ENCODE results near the gene HRK. TPM values are rescaled to one million over a fixed set of nuclear protein-coding genes. Genes with fewer than 3 reads are reported as not detected.

The HRK gene
- total and polyA plus RNA-seq, 3 experiments from 2014 or later = not detected

DNA sequence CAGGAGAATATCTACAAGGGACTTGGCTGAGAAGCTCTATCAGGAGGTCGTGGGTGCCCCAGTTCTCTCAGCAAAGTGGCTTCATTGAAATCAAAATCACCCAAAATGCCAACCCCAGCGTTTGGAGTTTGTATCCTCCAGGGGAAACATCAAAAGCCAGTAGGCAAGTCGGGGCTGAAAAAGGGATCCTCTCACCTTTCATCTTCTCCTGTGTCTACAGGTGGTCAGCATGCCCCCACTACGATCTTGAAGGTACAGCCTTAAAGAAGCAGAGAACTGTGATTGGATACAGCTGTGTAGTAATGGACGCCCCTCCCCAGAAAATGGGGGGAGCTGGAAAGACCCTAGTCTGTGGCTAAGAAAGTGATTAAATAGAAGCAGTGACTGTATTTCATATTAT is 22.2 kb downstream of the HRK start:
- POLR2A ChIA-PET = no interaction called here
- peaks cover 0 to 22% (median 13%) of the 10 kb centered on the region in 3 donors for H3K4me1 Mint-ChIP-seq

GRCh38 chr12:116856729-116857128 is 24.5 kb downstream of the HRK start:
- Histone ChIP-seq H3K4me3 (ENCODE audit: low read length) (no peak overlapping the region), H3K27me3 (ENCODE audit: insufficient read depth, low read length, poor library complexity, severe bottlenecking) (no peaks in the 10 kb centered on the region), H3K27ac (ENCODE audit: low read depth, low read length) (no peak overlapping the region), H3K4me1 (ENCODE audit: insufficient read depth, low read length) (peaks cover 5% of the 10 kb centered on the region), H3K36me3 (ENCODE audit: insufficient read depth, low read length) (no peaks in the 10 kb centered on the region), H3K9me3 (ENCODE audit: low read length) (no peaks in the 10 kb centered on the region)
- Mint-ChIP-seq H3K4me3 (no peak overlapping the region), H3K9me3 (peaks cover 0 to 6% (median 0%) of the 10 kb centered on the region in 5 donors), H3K4me1 (peaks cover 0 to 21% (median 13%) of the 10 kb centered on the region in 3 donors), H3K27me3 (peaks cover 31 to 75% of the 10 kb centered on the region in 2 donors), H3K27ac (no peak overlapping the region), H3K36me3 (no peaks in the 10 kb centered on the region)
- DNase-seq = no peak
- CTCF ChIA-PET = interaction anchor here (0.9 kb wide), 1 partner anchor 64 kb away, joined by 3 read pairs; no protein-coding TSS in a partner anchor
- POLR2A ChIA-PET = no interaction called here

More for the DNA sequence above, 22.2 kb downstream of the HRK start:
- H3K9me3 ChIP-seq (ENCODE audit: low read length) = no peaks in the 10 kb centered on the region
- peaks cover 5% of the 10 kb centered on the region for H3K4me1 ChIP-seq (ENCODE audit: insufficient read depth, low read length)
- peaks cover 0 to 6% (median 0%) of the 10 kb centered on the region in 5 donors for H3K9me3 Mint-ChIP-seq
- CTCF ChIA-PET = no interaction called here
- H3K4me3 Mint-ChIP-seq = no peak overlapping the region
- no peaks in the 10 kb centered on the region for H3K36me3 ChIP-seq (ENCODE audit: insufficient read depth, low read length)
- H3K27me3 ChIP-seq (ENCODE audit: insufficient read depth, low read length, poor library complexity, severe bottlenecking) = no peaks in the 10 kb centered on the region
- H3K27ac ChIP-seq (ENCODE audit: low read depth, low read length) = no peak overlapping the region
- no peaks in the 10 kb centered on the region for H3K36me3 Mint-ChIP-seq
- no peak overlapping the region for H3K27ac Mint-ChIP-seq
- peaks cover 25 to 72% of the 10 kb centered on the region in 2 donors for H3K27me3 Mint-ChIP-seq
- no peak overlapping the region for H3K4me3 ChIP-seq (ENCODE audit: low read length)
- no peak for DNase-seq

DNA sequence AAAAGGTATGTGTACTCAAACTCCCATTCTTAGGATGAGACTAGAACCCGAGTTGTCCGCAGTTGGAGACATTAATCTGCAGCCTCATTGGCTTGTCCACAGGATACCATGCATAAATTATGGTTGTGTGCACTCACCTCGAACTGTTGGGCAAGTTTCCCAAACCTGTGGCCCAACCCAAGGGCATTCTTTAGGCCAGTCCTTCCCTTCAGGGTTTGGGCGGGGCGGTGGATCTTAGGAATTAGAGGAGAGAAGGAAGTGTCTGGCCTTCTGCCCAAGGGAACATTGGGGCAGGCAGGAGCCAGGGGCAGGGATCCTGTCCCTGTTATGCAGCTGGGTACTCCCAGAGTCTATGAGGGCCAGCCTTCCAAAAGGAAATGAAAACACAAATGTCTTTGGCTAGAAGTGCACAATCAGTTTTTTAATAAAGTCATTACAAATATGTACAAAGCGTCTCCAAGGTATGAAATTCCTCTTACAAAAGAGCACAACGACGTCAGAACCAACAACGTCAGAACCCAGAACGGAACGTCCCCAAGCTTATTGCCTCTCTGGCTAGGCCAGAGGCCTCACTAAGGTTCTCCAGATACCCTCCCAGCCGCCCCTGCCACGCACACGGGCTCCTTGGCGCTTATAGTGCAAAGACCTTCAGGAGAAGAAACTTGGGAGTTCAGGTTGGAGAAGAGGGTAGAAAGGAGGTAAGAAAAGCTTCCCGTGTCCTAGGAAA is 25.3 kb downstream of the HRK start:
- CTCF ChIA-PET = no interaction called here
- H3K9me3 Mint-ChIP-seq = peaks cover 0 to 6% (median 0%) of the 10 kb centered on the region in 5 donors

DNA sequence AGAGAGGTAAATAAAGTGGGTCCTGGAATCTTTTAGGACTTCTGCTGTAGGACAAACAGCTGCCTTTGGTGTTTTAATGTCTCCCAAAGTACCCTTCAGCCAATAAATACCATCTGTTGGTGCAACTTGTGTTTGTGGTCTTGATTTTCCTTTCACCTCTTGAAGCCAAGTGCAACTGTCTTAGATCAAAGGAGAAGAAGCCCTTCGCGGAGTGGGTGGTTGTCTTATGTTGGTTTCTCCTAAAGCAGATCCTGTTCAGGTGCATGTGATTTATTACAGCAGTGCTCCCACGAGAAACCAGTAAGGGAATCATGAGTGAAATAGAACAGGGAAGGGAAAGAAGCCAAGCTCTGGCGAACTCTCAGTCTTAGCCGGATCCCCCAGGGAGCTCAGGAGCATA is 27.7 kb downstream of the HRK start:
- Histone ChIP-seq H3K9me3 (ENCODE audit: low read length) (no peaks in the 10 kb centered on the region), H3K4me1 (ENCODE audit: insufficient read depth, low read length) (no peaks in the 10 kb centered on the region), H3K27me3 (ENCODE audit: insufficient read depth, low read length, poor library complexity, severe bottlenecking) (no peaks in the 10 kb centered on the region), H3K27ac (ENCODE audit: low read depth, low read length) (no peak overlapping the region), H3K36me3 (ENCODE audit: insufficient read depth, low read length) (no peaks in the 10 kb centered on the region), H3K4me3 (ENCODE audit: low read length) (no peak overlapping the region)
- CTCF ChIA-PET = no interaction called here
- no peak for DNase-seq
- Mint-ChIP-seq H3K4me3 (no peak overlapping the region), H3K27ac (no peak overlapping the region), H3K36me3 (no peaks in the 10 kb centered on the region), H3K4me1 (no peaks in the 10 kb centered on the region), H3K9me3 (peaks cover 0 to 6% (median 0%) of the 10 kb centered on the region in 5 donors), H3K27me3 (peaks cover 24 to 57% of the 10 kb centered on the region in 2 donors)
- POLR2A ChIA-PET = no interaction called here

More for the DNA sequence above, 25.3 kb downstream of the HRK start:
- POLR2A ChIA-PET = no interaction called here
- H3K4me3 Mint-ChIP-seq = no peak overlapping the region
- Histone ChIP-seq H3K4me3 (ENCODE audit: low read length) (no peak overlapping the region), H3K27ac (ENCODE audit: low read depth, low read length) (no peak overlapping the region), H3K36me3 (ENCODE audit: insufficient read depth, low read length) (no peaks in the 10 kb centered on the region), H3K27me3 (ENCODE audit: insufficient read depth, low read length, poor library complexity, severe bottlenecking) (no peaks in the 10 kb centered on the region), H3K9me3 (ENCODE audit: low read length) (no peaks in the 10 kb centered on the region), H3K4me1 (ENCODE audit: insufficient read depth, low read length) (no peaks in the 10 kb centered on the region)
- DNase-seq = no peak
- peak overlapping the region in 1 of 8 donors; percentile 25 for H3K27ac Mint-ChIP-seq
- peaks cover 0 to 16% (median 7%) of the 10 kb centered on the region in 3 donors for H3K4me1 Mint-ChIP-seq
- peaks cover 30 to 71% of the 10 kb centered on the region in 2 donors for H3K27me3 Mint-ChIP-seq
- H3K36me3 Mint-ChIP-seq = no peaks in the 10 kb centered on the region

- Mint-ChIP-seq H3K4me1 (no peaks in the 10 kb centered on the region), H3K36me3 (peaks cover 0 to 2% (median 0%) of the 10 kb centered on the region in 3 donors), H3K27me3 (peaks cover 17 to 47% of the 10 kb centered on the region in 2 donors), H3K9me3 (peaks cover 0 to 4% (median 0%) of the 10 kb centered on the region in 5 donors), H3K4me3 (no peak overlapping the region), H3K27ac (no peak overlapping the region)
- Histone ChIP-seq H3K9me3 (ENCODE audit: low read length) (no peaks in the 10 kb centered on the region), H3K4me3 (ENCODE audit: low read length) (no peak overlapping the region), H3K4me1 (ENCODE audit: insufficient read depth, low read length) (no peaks in the 10 kb centered on the region), H3K27ac (ENCODE audit: low read depth, low read length) (no peak overlapping the region), H3K27me3 (ENCODE audit: insufficient read depth, low read length, poor library complexity, severe bottlenecking) (no peaks in the 10 kb centered on the region), H3K36me3 (ENCODE audit: insufficient read depth, low read length) (no peaks in the 10 kb centered on the region)
- ChIA-PET POLR2A (no interaction called here), CTCF (no interaction called here)
- DNase-seq = no peak
Measured at GRCh38 chr12:116852303-116852702, 28.9 kb downstream of the HRK start.

GRCh38 chr12:116849216-116849615 is 32.0 kb downstream of the HRK start:
- POLR2A ChIA-PET = no interaction called here
- no peak overlapping the region for H3K4me3 Mint-ChIP-seq
- Histone ChIP-seq H3K27ac (ENCODE audit: low read depth, low read length) (no peak overlapping the region), H3K36me3 (ENCODE audit: insufficient read depth, low read length) (no peaks in the 10 kb centered on the region), H3K27me3 (ENCODE audit: insufficient read depth, low read length, poor library complexity, severe bottlenecking) (no peaks in the 10 kb centered on the region), H3K4me1 (ENCODE audit: insufficient read depth, low read length) (no peaks in the 10 kb centered on the region), H3K9me3 (ENCODE audit: low read length) (no peaks in the 10 kb centered on the region), H3K4me3 (ENCODE audit: low read length) (no peak overlapping the region)
- H3K9me3 Mint-ChIP-seq = no peaks in the 10 kb centered on the region
- H3K27me3 Mint-ChIP-seq = peaks cover 7 to 22% of the 10 kb centered on the region in 2 donors
- H3K4me1 Mint-ChIP-seq = no peaks in the 10 kb centered on the region
- no peak for DNase-seq
- CTCF ChIA-PET = no interaction called here
- H3K27ac Mint-ChIP-seq = no peak overlapping the region
- H3K36me3 Mint-ChIP-seq = peaks cover 0 to 2% (median 0%) of the 10 kb centered on the region in 3 donors

GRCh38 chr12:116843085-116843484 is 38.2 kb downstream of the HRK start:
- Mint-ChIP-seq H3K36me3 (peaks cover 0 to 4% (median 0%) of the 10 kb centered on the region in 3 donors), H3K27ac (no peak overlapping the region), H3K4me1 (no peaks in the 10 kb centered on the region), H3K27me3 (no peaks in the 10 kb centered on the region), H3K9me3 (no peaks in the 10 kb centered on the region), H3K4me3 (no peak overlapping the region)
- POLR2A ChIA-PET = no interaction called here
- Histone ChIP-seq H3K9me3 (ENCODE audit: low read length) (no peaks in the 10 kb centered on the region), H3K36me3 (ENCODE audit: insufficient read depth, low read length) (no peaks in the 10 kb centered on the region), H3K27me3 (ENCODE audit: insufficient read depth, low read length, poor library complexity, severe bottlenecking) (no peaks in the 10 kb centered on the region), H3K4me3 (ENCODE audit: low read length) (no peak overlapping the region), H3K4me1 (ENCODE audit: insufficient read depth, low read length) (no peaks in the 10 kb centered on the region), H3K27ac (ENCODE audit: low read depth, low read length) (no peak overlapping the region)
- CTCF ChIA-PET = no interaction called here
- DNase-seq = no peak

GRCh38 chr12:116839287-116839830 is 41.9 kb downstream of the HRK start:
- Mint-ChIP-seq H3K36me3 (peaks cover 0 to 8% (median 4%) of the 10 kb centered on the region in 3 donors), H3K27me3 (no peaks in the 10 kb centered on the region), H3K4me3 (no peak overlapping the region), H3K9me3 (peaks cover 0 to 3% (median 0%) of the 10 kb centered on the region in 5 donors), H3K4me1 (no peaks in the 10 kb centered on the region), H3K27ac (no peak overlapping the region)
- Histone ChIP-seq H3K36me3 (ENCODE audit: insufficient read depth, low read length) (no peaks in the 10 kb centered on the region), H3K27ac (ENCODE audit: low read depth, low read length) (no peak overlapping the region), H3K4me1 (ENCODE audit: insufficient read depth, low read length) (no peaks in the 10 kb centered on the region), H3K9me3 (ENCODE audit: low read length) (no peaks in the 10 kb centered on the region), H3K4me3 (ENCODE audit: low read length) (no peak overlapping the region), H3K27me3 (ENCODE audit: insufficient read depth, low read length, poor library complexity, severe bottlenecking) (no peaks in the 10 kb centered on the region)
- CTCF ChIA-PET = no interaction called here
- no peak for DNase-seq
- POLR2A ChIA-PET = no interaction called here
